ENCODE data around the gene CAPN12. TPM values are rescaled to one million over a fixed set of nuclear protein-coding genes. Genes with fewer than 3 reads are reported as not detected.
A peak's percentile ranks its signal among the peaks of the same experiment; 100 is the strongest.

CAPN12 gene
- polyA plus RNA-seq, 3 donors: 1.8 TPM; not detected in 2

GRCh38 chr19:38717051-38717450 is 27.2 kb downstream of the CAPN12 start:
- Mint-ChIP-seq H3K4me3 (no peak overlapping the region), H3K27me3 (ENCODE audit: low read depth in 3 of 3) (no peaks in the 10 kb centered on the region), H3K9me3 (no peaks in the 10 kb centered on the region), H3K4me1 (no peaks in the 10 kb centered on the region), H3K36me3 (peaks cover 77 to 96% of the 10 kb centered on the region in 2 donors), H3K27ac (peak overlapping the region in 1 of 7 donors; percentile 25)
- no peaks in the 10 kb centered on the region for H3K4me1 ChIP-seq (ENCODE audit: control insufficient read depth in 1 of 2, insufficient read depth in 2 of 2, low read length in 2 of 2)
- H3K9ac ChIP-seq (ENCODE audit: insufficient read depth, low read length, poor library complexity, severe bottlenecking): no peak overlapping the region
- no peak overlapping the region for H2AFZ ChIP-seq (ENCODE audit: insufficient read depth, low read depth, low read length, poor library complexity, severe bottlenecking)
- H3K9me3 ChIP-seq (replicated peaks in 1 of 2; ENCODE audit: control insufficient read depth in 1 of 2, insufficient read depth in 1 of 2, low read length in 2 of 2): no peaks in the 10 kb centered on the region
- no peak for DNase-seq
- H3K4me2 ChIP-seq (replicated peaks; ENCODE audit: extremely low read depth, low read length, poor library complexity, severe bottlenecking): no peak overlapping the region
- WGBS (ENCODE audit: insufficient coverage): 99% methylated on average over 16 of the region's 17 CpGs
- TF ChIP-seq, protein P1, sequence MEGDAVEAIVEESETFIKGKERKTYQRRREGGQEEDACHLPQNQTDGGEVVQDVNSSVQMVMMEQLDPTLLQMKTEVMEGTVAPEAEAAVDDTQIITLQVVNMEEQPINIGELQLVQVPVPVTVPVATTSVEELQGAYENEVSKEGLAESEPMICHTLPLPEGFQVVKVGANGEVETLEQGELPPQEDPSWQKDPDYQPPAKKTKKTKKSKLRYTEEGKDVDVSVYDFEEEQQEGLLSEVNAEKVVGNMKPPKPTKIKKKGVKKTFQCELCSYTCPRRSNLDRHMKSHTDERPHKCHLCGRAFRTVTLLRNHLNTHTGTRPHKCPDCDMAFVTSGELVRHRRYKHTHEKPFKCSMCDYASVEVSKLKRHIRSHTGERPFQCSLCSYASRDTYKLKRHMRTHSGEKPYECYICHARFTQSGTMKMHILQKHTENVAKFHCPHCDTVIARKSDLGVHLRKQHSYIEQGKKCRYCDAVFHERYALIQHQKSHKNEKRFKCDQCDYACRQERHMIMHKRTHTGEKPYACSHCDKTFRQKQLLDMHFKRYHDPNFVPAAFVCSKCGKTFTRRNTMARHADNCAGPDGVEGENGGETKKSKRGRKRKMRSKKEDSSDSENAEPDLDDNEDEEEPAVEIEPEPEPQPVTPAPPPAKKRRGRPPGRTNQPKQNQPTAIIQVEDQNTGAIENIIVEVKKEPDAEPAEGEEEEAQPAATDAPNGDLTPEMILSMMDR (IDR thresholded peaks at IDR 0.05): no peak
- peaks cover 88 to 100% of the 10 kb centered on the region in 2 donors for H3K36me3 ChIP-seq (replicated peaks in 1 of 2; ENCODE audit: control insufficient read depth in 1 of 2, insufficient read depth in 2 of 2, low read length in 2 of 2)
- H3K4me3 ChIP-seq (replicated peaks in 1 of 3; ENCODE audit: low read depth in 2 of 3, low read length in 3 of 3): no peak overlapping the region
- H3K27ac ChIP-seq (ENCODE audit: low read depth in 1 of 2, low read length in 2 of 2): no peak overlapping the region
- intact Hi-C loops (cut with micrococcal nuclease): no loop called here
- H3K79me2 ChIP-seq (ENCODE audit: insufficient read depth, low read length): no peaks in the 10 kb centered on the region
- H3K27me3 ChIP-seq (ENCODE audit: control insufficient read depth in 2 of 2, insufficient read depth in 2 of 2, low read length in 2 of 2): no peaks in the 10 kb centered on the region
- H4K20me1 ChIP-seq (ENCODE audit: insufficient read depth, low read length): peaks cover 12% of the 10 kb centered on the region

GRCh38 chr19:38715555-38715954 is 28.7 kb downstream of the CAPN12 start:
- DNase-seq: no peak
- no peaks in the 10 kb centered on the region for H3K4me1 Mint-ChIP-seq
- no peak overlapping the region for H2AFZ ChIP-seq (ENCODE audit: insufficient read depth, low read depth, low read length, poor library complexity, severe bottlenecking)
- peaks cover 77 to 98% of the 10 kb centered on the region in 2 donors for H3K36me3 Mint-ChIP-seq
- H3K9me3 Mint-ChIP-seq: no peaks in the 10 kb centered on the region
- H3K79me2 ChIP-seq (ENCODE audit: insufficient read depth, low read length): no peaks in the 10 kb centered on the region
- TF ChIP-seq, protein P1 (IDR thresholded peaks at IDR 0.05): no peak
- no peaks in the 10 kb centered on the region for H3K27me3 ChIP-seq (ENCODE audit: control insufficient read depth in 2 of 2, insufficient read depth in 2 of 2, low read length in 2 of 2)
- no peak overlapping the region for H3K4me2 ChIP-seq (replicated peaks; ENCODE audit: extremely low read depth, low read length, poor library complexity, severe bottlenecking)
- peaks cover 88 to 100% of the 10 kb centered on the region in 2 donors for H3K36me3 ChIP-seq (replicated peaks in 1 of 2; ENCODE audit: control insufficient read depth in 1 of 2, insufficient read depth in 2 of 2, low read length in 2 of 2)
- H3K4me3 ChIP-seq (replicated peaks in 1 of 3; ENCODE audit: low read depth in 2 of 3, low read length in 3 of 3): no peak overlapping the region
- H3K4me3 Mint-ChIP-seq: no peak overlapping the region
- H3K27me3 Mint-ChIP-seq (ENCODE audit: low read depth in 3 of 3): no peaks in the 10 kb centered on the region
- no peaks in the 10 kb centered on the region for H3K9me3 ChIP-seq (replicated peaks in 1 of 2; ENCODE audit: control insufficient read depth in 1 of 2, insufficient read depth in 1 of 2, low read length in 2 of 2)
- no CpG with 5 or more reads among the region's 3 CpGs for WGBS (ENCODE audit: insufficient coverage)
- no peak overlapping the region for H3K9ac ChIP-seq (ENCODE audit: insufficient read depth, low read length, poor library complexity, severe bottlenecking)
- H3K4me1 ChIP-seq (ENCODE audit: control insufficient read depth in 1 of 2, insufficient read depth in 2 of 2, low read length in 2 of 2): no peaks in the 10 kb centered on the region
- intact Hi-C loops (cut with micrococcal nuclease): no loop called here
- peaks cover 12% of the 10 kb centered on the region for H4K20me1 ChIP-seq (ENCODE audit: insufficient read depth, low read length)
- H3K27ac ChIP-seq (ENCODE audit: low read depth in 1 of 2, low read length in 2 of 2): no peak overlapping the region
- H3K27ac Mint-ChIP-seq: no peak overlapping the region
